Measurements from ENCODE around the gene NOL9.
"Not testable (repeated sequence)": the region's sequence is repeated elsewhere in the genome, so short reads cannot be mapped to it uniquely, and the experiment has no call there.

Gene NOL9

GRCh38 chr1:6570987-6571386, 16.7 kb upstream of the NOL9 start:
- DNase-seq, result no peak

GRCh38 chr1:6570100-6570499, 15.8 kb upstream of the NOL9 start:
- no peak for DNase-seq

- DNase-seq, result no peak
These were observed 14.7 kb upstream of the NOL9 start for GRCh38 chr1:6569033-6569432.

- DNase-seq, result no peak
These were observed 6.0 kb upstream of the NOL9 start for GRCh38 chr1:6560267-6560666.

- DNase-seq, result not testable (repeated sequence)
These were observed 4.8 kb upstream of the NOL9 start for GRCh38 chr1:6559161-6559560.

GRCh38 chr1:6557597-6557996, 3.3 kb upstream of the NOL9 start:
- no peak for DNase-seq

GRCh38 chr1:6554907-6555778, 830 bp upstream of the NOL9 start, which contains the start of gene TAS1R1:
Gene TAS1R1, plus strand, starts transcription at chr1:6555307. Its CDS starts 67 bp downstream, at chr1:6555374.
- no peak for DNase-seq

- DNase-seq, result no peak
These were observed 7.0 kb downstream of the NOL9 start for GRCh38 chr1:6547301-6547700.

- DNase-seq, result no peak
These were observed 8.0 kb downstream of the NOL9 start for GRCh38 chr1:6546326-6546725.

GRCh38 chr1:6545276-6546112, 8.8 kb downstream of the NOL9 start:
- DNase-seq, result no peak

GRCh38 chr1:6544831-6545230, 9.5 kb downstream of the NOL9 start:
- DNase-seq, result no peak

- no peak for DNase-seq
These were observed 15.4 kb downstream of the NOL9 start for GRCh38 chr1:6538956-6539355.

GRCh38 chr1:6536291-6536690, 18.0 kb downstream of the NOL9 start:
- no peak for DNase-seq

GRCh38 chr1:6535214-6535613, 19.1 kb downstream of the NOL9 start:
- DNase-seq, result no peak

- no peak for DNase-seq
These were observed 20.0 kb downstream of the NOL9 start for GRCh38 chr1:6534248-6534822.

- DNase-seq, result no peak
These were observed 22.3 kb downstream of the NOL9 start for GRCh38 chr1:6531996-6532395.

- DNase-seq, result no peak
These were observed 23.7 kb downstream of the NOL9 start for GRCh38 chr1:6530504-6531160.

GRCh38 chr1:6528492-6528891, 25.8 kb downstream of the NOL9 start:
- DNase-seq, result no peak

- no peak for DNase-seq
These were observed 28.0 kb downstream of the NOL9 start for GRCh38 chr1:6526316-6526715.

- no peak for DNase-seq
These were observed 30.7 kb downstream of the NOL9 start for GRCh38 chr1:6523566-6523965.

- DNase-seq, result no peak
These were observed 32.8 kb downstream of the NOL9 start for GRCh38 chr1:6521536-6521935.

- DNase-seq, result no peak
These were observed 34.2 kb downstream of the NOL9 start for GRCh38 chr1:6519935-6520671.

Data from NCI-H2029 treated with DMSO at 0.1 percent for 48 hours (cell line).